ENCODE results near the gene ERICH2.

The ERICH2 gene

DNA sequence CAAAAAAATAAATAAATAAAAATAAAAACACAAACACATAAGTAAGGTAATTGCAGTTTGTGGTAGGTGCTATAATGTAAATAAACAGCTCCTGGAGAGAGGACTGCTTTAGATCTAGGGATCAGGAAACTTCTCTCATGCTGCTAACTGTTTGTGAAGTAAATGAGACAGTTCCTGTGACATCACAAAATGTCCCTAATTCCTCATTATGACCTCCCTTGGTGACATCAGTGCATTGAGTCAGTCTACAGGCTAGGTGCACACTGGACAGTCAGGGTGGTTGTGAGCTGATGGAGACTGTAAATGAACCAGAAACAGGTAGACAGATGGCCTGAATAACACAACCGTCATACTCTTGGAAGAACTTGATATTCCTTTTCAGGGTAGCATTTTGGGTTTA is 13.4 kb downstream of the ERICH2 start:
- no peak overlapping the region for H3K4me3 ChIP-seq (ENCODE audit: low read length)
- peaks cover 16% of the 10 kb centered on the region for H3K27me3 ChIP-seq (ENCODE audit: control insufficient read depth, low read length)
- H3K27ac ChIP-seq (ENCODE audit: low read depth, low read length) = no peak overlapping the region
- H3K79me2 ChIP-seq (ENCODE audit: control insufficient read depth, low read length) = no peaks in the 10 kb centered on the region
- TF ChIP-seq EZH2phosphoT487 (IDR thresholded peaks at IDR 0.05; ENCODE audit: borderline replicate concordance, low read length) = no peak
- TF ChIP-seq, protein P1, sequence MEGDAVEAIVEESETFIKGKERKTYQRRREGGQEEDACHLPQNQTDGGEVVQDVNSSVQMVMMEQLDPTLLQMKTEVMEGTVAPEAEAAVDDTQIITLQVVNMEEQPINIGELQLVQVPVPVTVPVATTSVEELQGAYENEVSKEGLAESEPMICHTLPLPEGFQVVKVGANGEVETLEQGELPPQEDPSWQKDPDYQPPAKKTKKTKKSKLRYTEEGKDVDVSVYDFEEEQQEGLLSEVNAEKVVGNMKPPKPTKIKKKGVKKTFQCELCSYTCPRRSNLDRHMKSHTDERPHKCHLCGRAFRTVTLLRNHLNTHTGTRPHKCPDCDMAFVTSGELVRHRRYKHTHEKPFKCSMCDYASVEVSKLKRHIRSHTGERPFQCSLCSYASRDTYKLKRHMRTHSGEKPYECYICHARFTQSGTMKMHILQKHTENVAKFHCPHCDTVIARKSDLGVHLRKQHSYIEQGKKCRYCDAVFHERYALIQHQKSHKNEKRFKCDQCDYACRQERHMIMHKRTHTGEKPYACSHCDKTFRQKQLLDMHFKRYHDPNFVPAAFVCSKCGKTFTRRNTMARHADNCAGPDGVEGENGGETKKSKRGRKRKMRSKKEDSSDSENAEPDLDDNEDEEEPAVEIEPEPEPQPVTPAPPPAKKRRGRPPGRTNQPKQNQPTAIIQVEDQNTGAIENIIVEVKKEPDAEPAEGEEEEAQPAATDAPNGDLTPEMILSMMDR (IDR thresholded peaks at IDR 0.05; ENCODE audit: low read depth, low read length, poor library complexity, severe bottlenecking) = no peak
- H3K9me3 ChIP-seq (ENCODE audit: control insufficient read depth, insufficient read depth, low read length) = no peaks in the 10 kb centered on the region
- H3K9me2 ChIP-seq (replicated peaks; ENCODE audit: control insufficient read depth, low read length) = no peaks in the 10 kb centered on the region
- H3K4me1 ChIP-seq (ENCODE audit: control insufficient read depth, low read length) = no peaks in the 10 kb centered on the region
- H4K20me1 ChIP-seq (ENCODE audit: control insufficient read depth, insufficient read depth, low read depth, low read length) = no peaks in the 10 kb centered on the region
- no peak overlapping the region for H3K4me2 ChIP-seq (ENCODE audit: low read length)
- no peaks in the 10 kb centered on the region for H3K36me3 ChIP-seq (ENCODE audit: control insufficient read depth, low read length)
- no peaks in the 10 kb centered on the region for H3F3A ChIP-seq (ENCODE audit: control insufficient read depth, insufficient read depth)

DNA sequence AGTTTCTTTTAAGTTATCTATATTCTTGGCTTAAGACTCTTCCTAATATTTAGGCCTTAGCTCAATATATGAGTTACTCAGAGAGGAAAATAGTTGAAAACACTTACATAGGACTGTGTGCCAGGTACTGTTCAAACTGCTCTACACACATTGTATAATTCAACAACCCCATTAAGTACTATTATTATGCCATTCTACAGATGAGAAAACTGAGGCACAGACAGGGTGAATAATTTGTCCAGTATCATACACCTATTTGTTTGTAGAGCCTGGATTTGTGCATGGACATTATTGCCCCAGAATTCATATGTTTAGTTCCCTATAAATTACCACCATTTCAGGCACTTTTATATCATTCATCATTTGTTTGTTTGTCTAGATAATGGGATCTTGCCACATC is 28.8 kb downstream of the ERICH2 start:
- no peaks in the 10 kb centered on the region for H3F3A ChIP-seq (ENCODE audit: control insufficient read depth, insufficient read depth)
- H3K4me1 ChIP-seq (ENCODE audit: control insufficient read depth, low read length) = no peaks in the 10 kb centered on the region
- no peaks in the 10 kb centered on the region for H3K36me3 ChIP-seq (ENCODE audit: control insufficient read depth, low read length)
- no peak for TF ChIP-seq EZH2phosphoT487 (IDR thresholded peaks at IDR 0.05; ENCODE audit: borderline replicate concordance, low read length)
- TF ChIP-seq, protein P1 (IDR thresholded peaks at IDR 0.05; ENCODE audit: low read depth, low read length, poor library complexity, severe bottlenecking) = no peak
- H3K9me3 ChIP-seq (ENCODE audit: control insufficient read depth, insufficient read depth, low read length) = no peaks in the 10 kb centered on the region
- H3K4me3 ChIP-seq (ENCODE audit: low read length) = no peak overlapping the region
- no peak overlapping the region for H3K4me2 ChIP-seq (ENCODE audit: low read length)
- no peaks in the 10 kb centered on the region for H4K20me1 ChIP-seq (ENCODE audit: control insufficient read depth, insufficient read depth, low read depth, low read length)
- H3K9me2 ChIP-seq (replicated peaks; ENCODE audit: control insufficient read depth, low read length) = no peaks in the 10 kb centered on the region
- H3K79me2 ChIP-seq (ENCODE audit: control insufficient read depth, low read length) = no peaks in the 10 kb centered on the region
- H3K27me3 ChIP-seq (ENCODE audit: control insufficient read depth, low read length) = peaks cover 16% of the 10 kb centered on the region; the same call in 1 of the 2 replicates
- no peak overlapping the region for H3K27ac ChIP-seq (ENCODE audit: low read depth, low read length)

DNA sequence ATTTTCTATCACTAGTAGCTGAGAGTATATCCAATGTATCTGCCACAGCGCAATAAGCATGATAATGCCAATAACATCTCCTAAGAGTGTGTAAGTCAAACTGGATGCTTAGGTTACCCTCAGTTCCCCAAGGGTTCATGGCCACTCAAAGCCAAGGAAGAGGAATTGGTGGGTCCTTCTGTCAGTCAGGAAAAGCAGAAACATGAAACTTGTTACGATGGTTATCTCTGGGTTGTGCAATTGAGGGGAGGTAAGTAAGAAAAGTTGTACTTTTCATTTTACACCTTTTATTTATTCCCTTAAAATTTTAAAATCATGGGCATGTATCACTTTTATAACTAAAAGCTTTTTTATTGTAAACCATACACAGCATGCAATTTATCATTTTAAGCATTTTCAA is 36.4 kb downstream of the ERICH2 start:
- Histone ChIP-seq H3K4me2 (ENCODE audit: low read length) (no peak overlapping the region), H3K79me2 (ENCODE audit: control insufficient read depth, low read length) (no peaks in the 10 kb centered on the region), H4K20me1 (ENCODE audit: control insufficient read depth, insufficient read depth, low read depth, low read length) (no peaks in the 10 kb centered on the region), H3K9me2 (replicated peaks; ENCODE audit: control insufficient read depth, low read length) (no peaks in the 10 kb centered on the region), H3F3A (ENCODE audit: control insufficient read depth, insufficient read depth) (no peaks in the 10 kb centered on the region), H3K27ac (ENCODE audit: low read depth, low read length) (no peak overlapping the region), H3K27me3 (ENCODE audit: control insufficient read depth, low read length) (0 out of 2 replicates have a peak, but pooled peaks cover 6% of the 10 kb centered on the region), H3K36me3 (ENCODE audit: control insufficient read depth, low read length) (no peaks in the 10 kb centered on the region), H3K4me1 (ENCODE audit: control insufficient read depth, low read length) (no peaks in the 10 kb centered on the region), H3K9me3 (ENCODE audit: control insufficient read depth, insufficient read depth, low read length) (no peaks in the 10 kb centered on the region), H3K4me3 (ENCODE audit: low read length) (no peak overlapping the region)
- TF ChIP-seq EZH2phosphoT487 (IDR thresholded peaks at IDR 0.05; ENCODE audit: borderline replicate concordance, low read length) = no peak
- TF ChIP-seq, protein P1 (IDR thresholded peaks at IDR 0.05; ENCODE audit: low read depth, low read length, poor library complexity, severe bottlenecking) = no peak
